Measurements from ENCODE around the gene TRIO. TPM values are rescaled to one million over a fixed set of nuclear protein-coding genes. Genes with fewer than 3 reads are reported as not detected.

Gene TRIO
- total and polyA plus RNA-seq, 2 of the 8 experiments (the other 6 are each of a cell fraction or from before 2014, with no cell fraction given) = 35.1 to 69.1 TPM

GRCh38 chr5:14281746-14282181 is 138.6 kb downstream of the TRIO start:
- no peaks in the 10 kb centered on the region for H3K9me3 ChIP-seq (ENCODE audit: insufficient read depth in 2 of 2, low read depth in 1 of 2, low read length in 1 of 2)
- peaks cover 0 to 42% of the 10 kb centered on the region in 2 experiments; a peak in 3 of 4 replicates for H3K79me2 ChIP-seq (ENCODE audit: control insufficient read depth in 1 of 2, insufficient read depth in 2 of 2, low read length in 2 of 2)
- no peak overlapping the region for H2AK5ac ChIP-seq (ENCODE audit: low read depth, low read length)
- H3K27me3 ChIP-seq (replicated peaks in 1 of 4; ENCODE audit: control insufficient read depth in 3 of 4, extremely low read depth in 1 of 4, insufficient read depth in 3 of 4, low read length in 3 of 4) = no peaks in the 10 kb centered on the region
- no peak overlapping the region for H3K56ac ChIP-seq (replicated peaks; ENCODE audit: insufficient read length, low read depth, low read length)
- FAIRE-seq (no peak), DNase-seq (ENCODE audit: low read depth in 1 of 2, low spot score in 2 of 2) (no peak)
- H3K4me2 ChIP-seq (ENCODE audit: insufficient read depth in 1 of 2, low read depth in 2 of 2, low read length in 2 of 2) = no peak overlapping the region
- H2BK15ac ChIP-seq (ENCODE audit: low read length) = no peak overlapping the region
- no peak overlapping the region for H4K91ac ChIP-seq (replicated peaks; ENCODE audit: insufficient read length, low read length)
- H4K8ac ChIP-seq (ENCODE audit: extremely low read depth, insufficient read depth, low read length) = no peak overlapping the region
- no peak overlapping the region for H2BK20ac ChIP-seq (ENCODE audit: low read length)
- no peaks in the 10 kb centered on the region for H3K23me2 ChIP-seq (ENCODE audit: low read depth, low read length)
- no peak overlapping the region for H3K18ac ChIP-seq (ENCODE audit: extremely low read depth, low read length)
- 94% methylated on average over 3 of the region's 3 CpGs; no CpG with 5 or more reads in 1 of the 2 experiments for WGBS, 2 experiments (ENCODE audit: extremely low coverage in 1 of 2, insufficient coverage in 1 of 2, insufficient read length in 1 of 2, insufficient replicate concordance in 2 of 2, low coverage in 1 of 2, low lambda C conversion rate in 2 of 2, missing lambda C conversion rate in 1 of 2)
- H4K20me1 ChIP-seq (replicated peaks in 1 of 2; ENCODE audit: control insufficient read depth in 1 of 2, insufficient read depth in 2 of 2, low read length in 2 of 2) = peaks cover 0 to 3% of the 10 kb centered on the region in 2 experiments
- no peak overlapping the region for H3K14ac ChIP-seq (ENCODE audit: insufficient read length)
- no peak overlapping the region for H3K27ac ChIP-seq (ENCODE audit: low read depth, low read length)
- H3K4ac ChIP-seq (replicated peaks; ENCODE audit: insufficient read length, low read depth, low read length) = no peak overlapping the region
- no peak overlapping the region for H4K5ac ChIP-seq (ENCODE audit: insufficient read length, low read depth, low read length)
- ChIA-PET CTCF (ENCODE audit: partially characterized antibody) (interaction anchor here (1.7 kb wide), 1 partner anchor 23 kb away, joined by 3 read pairs; no protein-coding TSS in a partner anchor), POLR2A (ENCODE audit: partially characterized antibody) (interaction anchor here (1.1 kb wide), 1 partner anchor 10 kb away, joined by 3 read pairs; no protein-coding TSS in a partner anchor)
- H2BK120ac ChIP-seq (replicated peaks; ENCODE audit: low read depth, low read length) = no peak overlapping the region
- TF ChIP-seq CHD2 (IDR thresholded peaks at IDR 0.05; ENCODE audit: low read length) = no peak
- no peak for TF ChIP-seq BACH1 (IDR thresholded peaks at IDR 0.05; ENCODE audit: low read length)
- no peak for TF ChIP-seq SIN3A (conservative IDR thresholded peaks at IDR 0.05 in 1 of 2, IDR thresholded peaks at IDR 0.05 in 1 of 2; ENCODE audit: low read depth in 1 of 2, low read length in 2 of 2)
- TF ChIP-seq USF2 (IDR thresholded peaks at IDR 0.05; ENCODE audit: low read length) = no peak
- peaks cover 4% of the 10 kb centered on the region; the same call in 1 of the 2 replicates for H3K79me1 ChIP-seq (ENCODE audit: low read depth, low read length)
- no peak overlapping the region for H3K9ac ChIP-seq (replicated peaks in 1 of 4; ENCODE audit: extremely low read depth in 1 of 4, low read depth in 3 of 4, low read length in 3 of 4)
- H2BK5ac ChIP-seq (ENCODE audit: low read depth, low read length) = no peak overlapping the region
- peaks cover 0 to 6% (median 1%) of the 10 kb centered on the region in 4 experiments; a peak in 5 of 8 replicates for H3K36me3 ChIP-seq (ENCODE audit: control insufficient read depth in 2 of 4, insufficient read depth in 4 of 4, low read length in 3 of 4)
- H3K4me1 ChIP-seq (replicated peaks in 1 of 4; ENCODE audit: control insufficient read depth in 3 of 4, insufficient read depth in 4 of 4, low read length in 3 of 4) = peaks cover 2 to 9% (median 4%) of the 10 kb centered on the region in 4 experiments; a peak in 6 of 7 replicates
- H2BK12ac ChIP-seq (ENCODE audit: low read depth, low read length) = no peak overlapping the region
- no peak overlapping the region for H3K23ac ChIP-seq (ENCODE audit: insufficient read length)
- H3K4me3 ChIP-seq (ENCODE audit: extremely low read depth in 1 of 4, insufficient read depth in 2 of 4, low read depth in 3 of 4, low read length in 4 of 4) = no peak overlapping the region
- H2AFZ ChIP-seq (ENCODE audit: low read length) = no peak overlapping the region
